ENCODE data around the gene RBPMS2. TPM values are rescaled to one million over a fixed set of nuclear protein-coding genes. Genes with fewer than 3 reads are reported as not detected.

Gene RBPMS2
- total RNA-seq, 2 experiments from 2014 or later: not detected

DNA sequence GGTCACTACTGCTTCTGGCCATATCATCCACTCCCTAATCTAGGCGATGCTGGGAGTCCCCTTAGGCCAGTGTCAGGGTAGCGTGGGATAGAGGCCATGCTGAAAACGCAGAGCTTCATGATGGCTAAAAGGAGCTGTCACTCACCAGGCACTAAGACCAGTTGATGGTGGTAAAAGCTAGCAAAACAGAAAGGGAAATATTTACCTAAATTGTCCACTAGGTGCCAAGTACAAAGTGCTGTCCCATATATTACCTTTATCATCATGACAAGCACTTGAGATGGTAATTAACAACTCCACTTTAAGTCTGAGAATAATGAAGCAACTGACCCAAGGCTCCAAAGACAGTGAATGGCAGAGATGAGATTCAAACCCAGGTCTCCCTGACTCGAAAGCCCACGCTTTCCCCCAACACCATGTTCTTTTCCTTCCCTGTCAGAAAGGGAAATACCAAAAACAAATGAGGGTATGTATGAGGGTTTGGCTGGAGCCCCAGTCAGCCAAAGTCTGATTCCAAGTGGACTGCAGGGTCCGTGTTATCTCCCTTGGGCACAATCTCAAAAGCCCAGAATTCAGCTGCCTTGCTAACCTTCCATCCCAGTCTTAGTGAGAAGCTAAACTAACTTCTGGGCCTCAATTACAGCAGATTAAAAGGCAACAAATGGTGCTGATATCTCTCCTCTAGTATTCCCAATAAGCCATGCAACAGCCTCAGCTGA, 84.7 kb downstream of the RBPMS2 start:
- ATAC-seq (no peak), DNase-seq (no peak)
- no peaks in the 10 kb centered on the region for H3K9me3 Mint-ChIP-seq (ENCODE audit: low read depth)
- CTCF ChIA-PET: interaction anchor here (0.5 to 4.1 kb wide), 10 partner anchors 9 to 910 kb away, joined by 3 to 46 read pairs (median 3); no protein-coding TSS in a partner anchor
- H3K36me3 Mint-ChIP-seq (ENCODE audit: low read depth): peaks cover 21% of the 10 kb centered on the region
- no peaks in the 10 kb centered on the region for H3K27me3 Mint-ChIP-seq
- peaks cover 16% of the 10 kb centered on the region for H3K4me1 Mint-ChIP-seq
- H3K4me3 Mint-ChIP-seq: no peak overlapping the region
- intact Hi-C loops (cut with DNase I, micrococcal nuclease): no loop called here
- peak overlapping the region; percentile 7 for H3K27ac Mint-ChIP-seq
- POLR2A ChIA-PET: no interaction called here

DNA sequence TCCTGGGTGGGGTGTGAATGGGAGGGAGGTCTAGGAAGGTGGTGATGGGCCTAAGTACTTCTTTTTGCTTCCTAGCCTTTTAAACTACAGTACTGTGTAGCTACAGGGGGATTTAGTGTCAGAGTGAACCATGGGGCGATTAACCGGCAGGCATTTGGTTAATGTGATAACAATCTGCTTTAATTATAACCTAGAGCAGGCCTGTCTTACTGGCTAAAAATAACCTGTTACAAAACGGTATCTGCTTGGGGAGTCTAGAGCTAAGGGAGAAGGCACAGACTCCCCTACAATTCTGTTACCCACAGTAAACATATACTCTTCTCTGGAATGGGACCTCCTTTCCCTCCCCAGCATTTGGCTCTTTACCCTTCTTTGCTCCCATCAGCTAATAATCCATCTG, 85.4 kb downstream of the RBPMS2 start:
- ChIA-PET CTCF (interaction anchor here (0.6 to 4.1 kb wide), 4 partner anchors 8 to 165 kb away, joined by 3 to 46 read pairs (median 5); no protein-coding TSS in a partner anchor), POLR2A (no interaction called here)
- Mint-ChIP-seq H3K27me3 (no peaks in the 10 kb centered on the region), H3K9me3 (ENCODE audit: low read depth) (no peaks in the 10 kb centered on the region), H3K36me3 (ENCODE audit: low read depth) (peaks cover 17% of the 10 kb centered on the region), H3K4me3 (no peak overlapping the region), H3K27ac (peak overlapping the region; percentile 56), H3K4me1 (peaks cover 11% of the 10 kb centered on the region)
- intact Hi-C loops (cut with DNase I, micrococcal nuclease): no loop called here
- no peak for DNase-seq
- ATAC-seq: no peak

Small RNA genes within 50 kb of the gene (microRNA-seq; reads per million reads assigned to microRNA genes)
- gene MIR1272 (ENCODE audit: borderline replicate concordance): not detected

Other genes starting within 250 kb of the RBPMS2 start
- 10 to 100 TPM; 30.0 to 36.3 TPM for gene PIF1, start 50.1 kb upstream of the RBPMS2 start, total RNA-seq
- 10 to 100 TPM; 11.4 to 13.3 TPM for gene PLEKHO2, start 66.3 kb upstream of the RBPMS2 start, total RNA-seq
- 1 to 10 TPM in 1 of 2 experiments, under 1 TPM in 1; 0.81 to 1.0 TPM for gene ANKDD1A, start 136.3 kb upstream of the RBPMS2 start, total RNA-seq
- gene SPG21, start 214.3 kb upstream of the RBPMS2 start, total RNA-seq: 10 to 100 TPM; 74.1 to 79.1 TPM